IMR-90 (cell line): ENCODE measurements around the gene DCTN2. TPM values are rescaled to one million over a fixed set of nuclear protein-coding genes. Genes with fewer than 3 reads are reported as not detected.

Source experiments
- ATAC-seq: fragments of 200-7000 bp; cut with Tn5 transposase; 2 replicates; pipeline ENCODE4 v1.9.1; 2020; ENCODE audit warnings: low read depth, mild to moderate bottlenecking, moderate library complexity
- BruUV-seq: library from RNA; stranded (reverse); fragments of 400-500 nt; replicated peaks from 2 replicates; lab custom pipeline; 2021; lab: Mats Ljungman, UMichigan
- CTCF ChIA-PET: fragments of 300-600 bp; formaldehyde crosslinking; extraction: SDS; loops from one replicate; lab custom pipeline; 2021; ENCODE audit warnings: antibody characterized with exemption; lab: Yijun Ruan, JAX
- POLR2A ChIA-PET: fragments of 300-600 bp; sonication (Branson Sonifier 250); formaldehyde crosslinking; loops from one replicate; lab custom pipeline; 2022; ENCODE audit warnings: antibody characterized with exemption; ENCODE audit not compliant: unreplicated experiment; lab: Charles Lee
- DNase-seq: peaks from one replicate; pipeline ENCODE4 v3.0.0; 2013
- H2AFZ ChIP-seq: replicated peaks from 2 replicates; pipeline ENCODE3; 2013; ENCODE audit warnings: low read length, mild to moderate bottlenecking; ENCODE audit not compliant: poor library complexity
- H2AK5ac ChIP-seq: 2 replicates; pipeline ENCODE4 v1.6.1; 2013; ENCODE audit warnings: low read depth, low read length, inconsistent platforms
- H2AK9ac ChIP-seq: replicated peaks from 2 replicates; pipeline ENCODE3; 2013; ENCODE audit warnings: mild to moderate bottlenecking, low read depth, low read length, moderate library complexity; ENCODE audit not compliant: poor library complexity
- H2BK120ac ChIP-seq: 2 replicates; pipeline ENCODE4 v1.6.1; 2013; ENCODE audit warnings: low read depth, low read length, inconsistent platforms
- H2BK15ac ChIP-seq: 3 replicates; pipeline ENCODE4 v1.6.1; 2013; ENCODE audit warnings: low read depth, low read length, inconsistent platforms
- H2BK20ac ChIP-seq: 2 replicates; pipeline ENCODE4 v1.6.1; 2013; ENCODE audit warnings: low read depth, mild to moderate bottlenecking, inconsistent platforms, low read length, moderate library complexity
- H2BK5ac ChIP-seq: 2 replicates; pipeline ENCODE4 v1.6.1; 2013; ENCODE audit warnings: mild to moderate bottlenecking, low read depth, low read length, inconsistent platforms; ENCODE audit not compliant: poor library complexity, severe bottlenecking
- H3K14ac ChIP-seq: replicated peaks from 2 replicates; pipeline ENCODE4 v1.6.1; 2013; ENCODE audit warnings: low read depth, low read length, inconsistent platforms
- H3K18ac ChIP-seq: 2 replicates; pipeline ENCODE4 v1.6.1; 2013; ENCODE audit warnings: low read depth, low read length, control low read depth
- H3K23ac ChIP-seq: 2 replicates; pipeline ENCODE4 v1.6.1; 2013; ENCODE audit warnings: low read depth, low read length, inconsistent platforms
- H3K27ac ChIP-seq: 2 replicates; pipeline ENCODE4 v1.5.1; 2013; ENCODE audit warnings: mild to moderate bottlenecking, control low read depth, low read length; ENCODE audit not compliant: insufficient read depth
- H3K27me3 ChIP-seq: 2 replicates; pipeline ENCODE4 v1.6.1; 2013; ENCODE audit warnings: low read length; ENCODE audit not compliant: control insufficient read depth, insufficient read depth
- H3K36me3 ChIP-seq: 2 replicates; pipeline ENCODE4 v1.6.1; 2013; ENCODE audit warnings: low read length, mixed read lengths; ENCODE audit not compliant: control insufficient read depth, insufficient read depth
- H3K4ac ChIP-seq: 2 replicates; pipeline ENCODE4 v1.6.1; 2013; ENCODE audit warnings: low read depth, low read length, inconsistent platforms
- H3K4me1 ChIP-seq: 2 replicates; pipeline ENCODE4 v1.6.1; 2013; ENCODE audit warnings: low read length, mixed read lengths; ENCODE audit not compliant: control insufficient read depth, insufficient read depth
- H3K4me2 ChIP-seq: 2 replicates; pipeline ENCODE4 v1.6.1; 2013; ENCODE audit warnings: low read depth, mild to moderate bottlenecking, control low read depth, low read length, moderate library complexity
- H3K4me3 ChIP-seq: 2 replicates; pipeline ENCODE4 v1.5.1; 2013; ENCODE audit warnings: low read depth, mild to moderate bottlenecking, control low read depth, low read length, moderate library complexity; ENCODE audit not compliant: insufficient read depth
- H3K56ac ChIP-seq: 2 replicates; pipeline ENCODE4 v1.6.1; 2013; ENCODE audit warnings: low read length, inconsistent platforms; ENCODE audit not compliant: insufficient read depth; ENCODE audit errors: extremely low read depth
- H3K79me1 ChIP-seq, 2 experiments: 2 replicates each; pipeline ENCODE4 v1.6.1; 2013; ENCODE audit warnings: low read length in 2 of 2, inconsistent platforms in 1 of 2, low read depth in 1 of 2
- H3K9ac ChIP-seq: 2 replicates; pipeline ENCODE4 v1.6.1; 2013; ENCODE audit warnings: low read depth, low read length, control low read depth
- H3K9me1 ChIP-seq: 2 replicates; pipeline ENCODE4 v1.6.1; 2013; ENCODE audit warnings: low read length, inconsistent platforms; ENCODE audit not compliant: insufficient read depth
- H3K9me3 ChIP-seq: 2 replicates; pipeline ENCODE4 v1.6.1; 2013; ENCODE audit warnings: low read length; ENCODE audit not compliant: control insufficient read depth, insufficient read depth
- H4K20me1 ChIP-seq: 2 replicates; pipeline ENCODE4 v1.6.1; 2013; ENCODE audit warnings: low read length, inconsistent platforms; ENCODE audit not compliant: insufficient read depth
- H4K5ac ChIP-seq: 2 replicates; pipeline ENCODE4 v1.6.1; 2013; ENCODE audit warnings: mild to moderate bottlenecking, low read depth, low read length, control low read depth
- H4K8ac ChIP-seq, 2 experiments: 2 replicates each; pipeline ENCODE4 v1.6.1; 2013; ENCODE audit warnings: low read depth in 2 of 2, low read length in 2 of 2, control low read depth in 1 of 2, inconsistent platforms in 1 of 2
- H4K91ac ChIP-seq: 2 replicates; pipeline ENCODE4 v1.6.1; 2013; ENCODE audit warnings: low read depth, low read length, inconsistent platforms; ENCODE audit not compliant: insufficient read depth
- BHLHE40 ChIP-seq: fragments of 150-350 bp; IDR thresholded peaks from 2 replicates; pipeline ENCODE4 v1.6.1; 2016; ENCODE audit warnings: mild to moderate bottlenecking, low read depth, low read length
- CEBPB ChIP-seq: IDR thresholded peaks from 2 replicates; pipeline ENCODE4 v1.6.1; 2012; ENCODE audit warnings: low read depth, low read length, improper control_type of control experiment
- CTCF ChIP-seq: conservative IDR thresholded peaks from 2 replicates; pipeline ENCODE4 v1.5.1; 2012; ENCODE audit warnings: mild to moderate bottlenecking, low read depth, low read length, improper control_type of control experiment
- ELK1 ChIP-seq: fragments of 150-350 bp; IDR thresholded peaks from 2 replicates; pipeline ENCODE4 v1.6.1; 2016; ENCODE audit warnings: low read depth, mild to moderate bottlenecking, low read length, moderate library complexity, borderline replicate concordance
- FOS ChIP-seq: fragments of 150-350 bp; IDR thresholded peaks from 2 replicates; pipeline ENCODE4 v1.6.1; 2016; ENCODE audit warnings: low read depth, low read length
- MAFK ChIP-seq: IDR thresholded peaks from 2 replicates; pipeline ENCODE4 v1.6.1; 2012; ENCODE audit warnings: low read depth, low read length, improper control_type of control experiment
- MAZ ChIP-seq: IDR thresholded peaks from 2 replicates; pipeline ENCODE4 v1.6.1; 2012; ENCODE audit warnings: low read depth, mild to moderate bottlenecking, low read length, improper control_type of control experiment, moderate library complexity, borderline replicate concordance
- MXI1 ChIP-seq: IDR thresholded peaks from 2 replicates; pipeline ENCODE4 v1.6.1; 2012; ENCODE audit warnings: low read depth, mild to moderate bottlenecking, low read length, moderate library complexity, borderline replicate concordance
- NFE2L2 ChIP-seq: fragments of 150-350 bp; IDR thresholded peaks from 2 replicates; pipeline ENCODE4 v1.6.1; 2016; ENCODE audit warnings: low read depth, mild to moderate bottlenecking, low read length
- RFX5 ChIP-seq: IDR thresholded peaks from 2 replicates; pipeline ENCODE4 v1.8.0; 2012; ENCODE audit warnings: low read depth, mild to moderate bottlenecking, low read length, moderate library complexity
- USF2 ChIP-seq: fragments of 150-350 bp; IDR thresholded peaks from 2 replicates; pipeline ENCODE4 v1.6.1; 2017; ENCODE audit warnings: mild to moderate bottlenecking, antibody characterized with exemption, low read length, low read depth
- WGBS, 2 experiments: methylation state at CpG; one replicate each; pipeline versions ENCODE4 v1.1.5 to v1.1.7; 2013; ENCODE audit warnings: missing lambda C conversion rate in 2 of 2; ENCODE audit not compliant: insufficient read length in 1 of 2; ENCODE audit errors: extremely low coverage in 2 of 2; 5-methylcytosine and 5-hydroxymethylcytosine counted together
- dilution Hi-C: fragments of 300-500 bp; cut with HindIII; formaldehyde crosslinking; loops from one replicate; pipeline ENCODE4 v1.14.3; 2018; ENCODE audit warnings: low sequenced_read_pairs; ENCODE audit not compliant: unreplicated experiment
- in situ Hi-C: fragments of 300-500 bp; cut with MboI; formaldehyde crosslinking; loops from 3 replicates; pipeline ENCODE4 v1.14.3; 2019; ENCODE audit warnings: low sequenced_read_pairs, inconsistent platforms, mixed read lengths
- intact Hi-C: fragments of 100-400 bp; cut with micrococcal nuclease; formaldehyde crosslinking; loops from 2 replicates; pipeline ENCODE4 v1.10.0; 2022
- polyA plus RNA-seq, 3 experiments: library from polyadenylated mRNA; depleted of rRNA; stranded (reverse); fragments of >200 nt; gene quantifications; 2 replicates each; pipeline ENCODE4 v1.2.3, GENCODE V29; 2012; ENCODE audit warnings: low replicate concordance in 1 of 3
- total RNA-seq: library from RNA; depleted of rRNA; stranded (reverse); fragments of >200 nt; gene quantifications from 2 replicates; pipeline ENCODE4 v1.2.3, GENCODE V29; 2012

The DCTN2 gene
- total and polyA plus RNA-seq, 2 of the 4 experiments (the other 2 are of a cell fraction) = 125 to 130 TPM

- in situ Hi-C loops (no loop called here), dilution Hi-C loops (loop anchor here (25.0 kb wide), 1 partner anchor 92 kb away; no protein-coding TSS in a partner anchor), intact Hi-C loops (loop anchor here (10.0 kb wide), 1 partner anchor 1295 kb away; no protein-coding TSS in a partner anchor)
- TF ChIP-seq NFE2L2 (no peak), BHLHE40 (no peak), FOS (no peak), MAFK (no peak), USF2 (no peak), CEBPB (no peak), MAZ (no peak), RFX5 (no peak), MXI1 (no peak), ELK1 (no peak), CTCF (no peak)
- 93% methylated on average over 6 of the region's 18 CpGs; no CpG with 5 or more reads in 1 of the 2 experiments for WGBS, 2 experiments
- Histone ChIP-seq H3K9ac (no peak overlapping the region), H3K4me1 (no peaks in the 10 kb centered on the region), H3K56ac (no peak overlapping the region), H2BK5ac (no peak overlapping the region), H3K79me1 (no peaks in the 10 kb centered on the region), H2BK120ac (no peak overlapping the region), H3K23ac (no peak overlapping the region), H3K14ac (no peak overlapping the region), H4K20me1 (no peaks in the 10 kb centered on the region), H3K27me3 (peaks cover 11% of the 10 kb centered on the region), H3K36me3 (no peaks in the 10 kb centered on the region), H3K4ac (no peak overlapping the region), H4K5ac (no peak overlapping the region), H2AK9ac (peak overlapping the region; percentile 7), H3K9me3 (no peaks in the 10 kb centered on the region), H2AK5ac (no peak overlapping the region), H3K4me3 (no peak overlapping the region), H3K18ac (no peak overlapping the region), H3K4me2 (no peak overlapping the region), H2BK20ac (no peak overlapping the region), H3K9me1 (no peaks in the 10 kb centered on the region), H2BK15ac (no peak overlapping the region), H4K8ac (no peak overlapping the region), H2AFZ (no peak overlapping the region), H4K91ac (no peak overlapping the region), H3K27ac (no peak overlapping the region)
- ChIA-PET POLR2A (interaction anchor here (0.6 kb wide), 1 partner anchor 34 kb away, joined by 6 read pairs; no protein-coding TSS in a partner anchor), CTCF (no interaction called here)
- BruUV-seq = no TSS peak
- DNase-seq = no peak
- no peak for ATAC-seq
Observed at GRCh38 chr12:57569858-57570257, 22.9 kb upstream of the DCTN2 start.
